ENCODE measurements around the gene AGO3.
"Not testable (repeated sequence)": the region's sequence is repeated elsewhere in the genome, so short reads cannot be mapped to it uniquely, and the experiment has no call there.

Gene AGO3

DNA sequence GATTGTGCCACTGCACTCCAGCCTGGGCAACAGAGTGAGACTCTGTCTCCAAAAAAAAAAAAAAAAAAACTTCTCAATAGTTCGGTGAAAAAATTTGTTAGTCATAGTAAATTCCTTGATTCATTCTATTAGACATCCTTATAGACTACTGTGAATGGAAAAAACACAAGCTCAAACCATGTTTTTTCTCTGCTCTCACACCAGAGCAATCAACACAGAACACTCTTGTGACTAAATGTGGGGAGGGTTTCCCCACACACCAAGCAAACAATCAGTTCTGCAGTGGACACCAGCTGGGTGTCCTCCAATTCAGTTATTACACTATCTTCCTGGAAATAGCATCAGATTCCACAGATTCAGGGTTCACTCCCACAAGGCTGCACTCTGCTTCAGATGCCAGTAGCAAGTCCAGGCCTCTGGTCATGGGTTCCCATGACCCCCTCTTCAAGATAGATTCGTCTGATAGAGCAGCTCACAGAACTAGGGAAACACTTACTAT is 83.9 kb downstream of the AGO3 start:
- DNase-seq = no peak

DNA sequence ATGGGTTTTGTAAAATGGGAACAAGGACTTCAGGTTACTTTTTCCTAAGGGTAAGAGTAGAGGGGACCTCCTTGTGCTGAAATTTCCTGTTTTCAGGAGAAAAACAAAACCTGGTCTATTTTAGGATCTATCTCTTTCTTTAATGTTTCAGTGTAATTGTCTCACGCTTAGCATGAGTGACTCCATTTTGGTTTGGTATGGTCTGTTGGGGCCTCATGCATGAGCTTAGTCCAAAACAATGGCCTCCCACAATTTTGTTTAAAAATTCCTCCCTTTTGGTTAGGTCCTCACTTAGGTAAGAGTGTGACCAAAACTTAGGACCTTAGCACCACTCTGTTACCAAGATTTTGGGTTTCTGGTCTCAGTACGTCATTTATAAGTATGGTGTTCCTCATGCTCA is 85.8 kb downstream of the AGO3 start:
- no peak for DNase-seq

DNA sequence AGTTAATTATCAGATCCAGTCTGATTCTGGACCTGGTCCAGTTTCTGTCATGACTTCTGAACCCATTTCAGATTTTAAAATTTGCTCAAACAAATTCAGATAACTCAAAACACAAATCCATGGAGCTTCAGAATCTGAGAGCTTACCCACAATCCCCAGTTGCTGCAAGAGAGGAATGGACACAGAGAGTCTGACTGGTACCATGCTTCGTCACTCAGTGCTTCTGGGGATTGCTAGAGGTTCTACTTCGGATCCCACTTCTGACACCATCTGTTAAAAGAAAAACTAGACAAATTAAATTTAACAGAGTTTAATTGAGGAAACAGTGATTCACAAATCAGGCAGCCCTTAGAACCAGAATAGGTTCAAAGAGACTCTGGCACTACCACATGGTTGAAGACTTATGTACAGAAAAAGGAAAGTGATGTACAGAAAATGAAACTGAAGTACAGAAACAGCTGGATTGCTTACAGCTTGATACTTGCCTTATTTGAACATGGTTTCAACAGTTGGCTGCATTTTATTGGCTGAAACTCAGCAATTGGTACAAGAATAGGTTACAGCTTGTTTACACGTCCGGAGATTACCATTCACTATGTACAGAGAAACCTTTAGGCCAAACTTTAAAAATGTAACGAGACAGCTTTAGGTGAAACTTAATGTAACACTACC is 92.3 kb downstream of the AGO3 start:
- no peak for DNase-seq

DNA sequence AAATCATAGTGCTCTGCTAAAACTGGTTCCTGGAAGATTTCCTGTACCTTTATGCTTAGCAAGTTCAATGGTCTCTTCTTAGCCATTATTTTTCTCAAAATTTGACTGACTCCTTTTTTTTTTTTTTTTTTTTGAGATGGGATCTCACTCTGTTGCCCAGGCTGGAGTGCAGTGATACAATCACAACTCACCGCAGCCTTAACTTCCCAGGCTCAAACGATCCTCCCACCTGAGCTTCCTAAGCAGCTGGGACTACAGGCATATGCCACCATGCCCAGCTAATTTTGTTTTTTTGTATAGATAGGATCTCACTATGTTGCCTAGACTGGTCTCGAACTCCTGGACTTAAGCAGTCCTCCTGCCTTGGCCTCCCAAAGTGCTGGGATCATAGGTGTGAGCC is 93.1 kb downstream of the AGO3 start:
- not testable (repeated sequence) for DNase-seq

GRCh38 chr1:36024847-36025246 is 93.9 kb downstream of the AGO3 start:
- no peak for DNase-seq

- no peak for DNase-seq
Measured at GRCh38 chr1:36027766-36028165, 96.9 kb downstream of the AGO3 start.

DNA sequence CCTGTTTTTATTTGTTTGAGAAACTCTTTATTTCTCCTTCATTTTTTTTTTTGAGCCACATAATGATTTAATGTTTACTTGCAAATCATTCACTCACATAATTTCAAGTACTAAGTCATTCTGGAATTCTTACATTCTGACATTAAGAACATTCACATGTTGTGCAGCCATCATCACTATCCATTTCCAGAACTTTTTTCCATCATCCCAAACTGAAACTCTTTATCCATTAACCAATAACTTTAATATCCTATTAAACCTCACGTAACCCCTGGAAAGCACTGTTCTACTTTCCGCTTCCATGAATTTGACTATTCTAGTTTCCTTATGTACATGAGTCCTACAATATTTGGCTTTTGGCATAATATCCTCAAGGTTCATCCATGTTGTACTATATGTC is 100.5 kb downstream of the AGO3 start:
- DNase-seq = no peak

DNA sequence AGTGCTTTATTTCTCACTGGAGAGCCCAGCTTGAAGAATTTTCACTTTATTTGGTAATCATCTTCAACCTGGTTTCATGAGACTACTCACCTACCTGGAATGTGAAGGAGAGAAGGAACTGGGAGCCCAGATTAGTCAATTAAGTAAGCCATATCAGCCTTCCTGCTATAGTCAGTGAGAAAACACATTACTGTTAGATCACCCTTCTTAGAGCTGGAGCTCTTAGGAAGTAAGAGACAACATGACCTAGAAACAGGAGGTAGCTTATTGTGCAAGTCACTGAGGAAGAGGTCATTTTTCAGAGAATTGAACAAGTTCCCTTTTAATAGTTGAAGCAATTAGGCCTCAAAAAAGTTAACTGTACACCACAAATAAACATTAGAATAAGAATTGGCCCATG is 103.8 kb downstream of the AGO3 start:
- DNase-seq = no peak

DNA sequence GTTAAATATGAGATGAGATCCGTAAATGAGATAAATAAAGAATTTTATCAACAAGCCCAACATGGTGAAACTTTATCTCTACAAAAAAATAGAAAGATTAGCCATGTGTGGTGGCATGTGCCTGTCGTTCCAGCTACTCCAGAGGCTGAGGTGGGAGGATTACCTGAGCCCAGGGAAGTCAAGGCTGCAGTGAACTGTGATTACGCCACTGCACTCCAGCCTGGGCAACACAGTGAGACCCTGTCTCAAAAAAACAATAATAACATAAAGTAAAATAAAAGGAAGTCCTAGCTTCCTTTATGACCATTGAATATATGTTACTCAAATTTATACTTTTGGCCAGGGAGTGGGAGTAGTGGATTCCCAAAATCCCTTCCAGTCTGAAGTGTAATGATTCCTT is 104.2 kb downstream of the AGO3 start:
- DNase-seq = no peak

DNA sequence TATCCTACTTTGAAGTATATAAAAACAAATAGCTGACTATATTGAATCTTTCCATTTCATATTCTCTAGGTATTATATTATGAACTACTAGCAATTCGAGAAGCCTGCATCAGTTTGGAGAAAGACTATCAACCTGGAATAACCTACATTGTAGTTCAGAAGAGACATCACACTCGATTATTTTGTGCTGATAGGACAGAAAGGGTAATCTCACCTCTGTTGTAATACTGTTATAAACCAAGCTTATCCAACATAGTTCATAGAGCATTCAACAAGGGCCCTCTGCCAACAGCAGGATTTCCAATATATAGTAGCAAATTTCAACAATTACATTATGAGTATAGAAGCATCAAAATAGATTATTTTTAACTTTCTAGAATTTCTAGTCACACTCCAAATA is 109.3 kb downstream of the AGO3 start:
- DNase-seq = no peak

- no peak for DNase-seq
Measured at GRCh38 chr1:36051821-36052220, 120.9 kb downstream of the AGO3 start.

DNA sequence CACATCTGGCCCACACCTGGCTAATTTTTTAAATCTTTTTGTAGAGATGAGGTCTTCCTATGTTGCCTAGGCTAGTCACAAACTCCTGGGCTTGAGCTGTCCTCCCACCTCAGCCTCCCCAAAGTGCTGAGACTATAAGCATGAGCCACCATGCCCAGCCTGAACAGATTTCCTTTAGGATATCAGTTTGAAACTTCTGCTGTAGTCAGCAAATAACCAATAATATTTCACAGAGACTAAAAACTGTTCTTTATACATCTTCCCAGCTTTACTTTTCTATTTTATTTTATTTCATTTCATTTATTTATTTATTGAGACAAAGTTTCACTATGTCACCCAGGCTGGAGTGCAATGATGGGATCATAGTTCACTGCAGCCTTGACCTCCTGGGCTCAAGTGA is 123.1 kb downstream of the AGO3 start:
- DNase-seq = no peak

DNA sequence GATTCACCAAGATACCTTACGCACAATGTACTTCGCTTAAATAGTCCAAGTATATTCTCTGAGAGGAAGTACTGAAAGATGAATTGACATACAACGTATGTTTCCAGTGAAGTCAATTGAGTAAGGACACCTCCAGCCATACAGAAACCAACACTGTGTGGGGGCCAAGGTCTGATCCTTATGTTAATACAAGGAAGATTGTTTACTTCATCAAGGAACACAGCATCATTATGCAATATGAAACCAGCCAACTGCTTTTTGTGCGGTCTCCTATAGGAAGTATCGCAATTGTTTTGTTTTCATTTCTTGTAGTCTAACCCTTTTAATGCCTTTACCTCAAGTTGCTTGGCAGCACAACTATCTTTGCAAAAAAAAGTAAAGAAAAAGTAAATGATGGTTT is 124.8 kb downstream of the AGO3 start:
- DNase-seq = no peak

- no peak for DNase-seq
Measured at GRCh38 chr1:36062315-36062714, 131.4 kb downstream of the AGO3 start.

- no peak for DNase-seq
Measured at GRCh38 chr1:36067871-36068270, 137.0 kb downstream of the AGO3 start.

GRCh38 chr1:36068866-36069265 is 138.0 kb downstream of the AGO3 start:
- DNase-seq = no peak

DNA sequence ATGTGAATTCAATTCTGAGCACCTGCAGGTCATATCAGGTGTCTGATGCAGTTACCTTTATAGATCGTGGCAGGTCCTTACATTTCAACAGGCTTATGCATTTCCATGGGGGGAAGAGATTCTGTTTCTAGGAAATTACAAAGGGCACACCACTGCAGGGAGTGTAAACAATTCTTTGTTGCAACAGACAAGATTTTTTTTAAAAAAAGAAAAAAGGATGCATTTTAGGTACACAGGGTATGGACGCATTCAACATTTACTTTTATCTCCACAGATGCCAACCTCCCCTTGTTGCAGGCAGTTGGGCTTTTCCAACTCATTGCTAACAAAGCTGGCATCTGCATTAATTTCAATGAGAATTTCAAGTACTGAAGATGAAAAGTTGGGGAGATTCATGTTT is 139.4 kb downstream of the AGO3 start:
- DNase-seq = no peak

DNA sequence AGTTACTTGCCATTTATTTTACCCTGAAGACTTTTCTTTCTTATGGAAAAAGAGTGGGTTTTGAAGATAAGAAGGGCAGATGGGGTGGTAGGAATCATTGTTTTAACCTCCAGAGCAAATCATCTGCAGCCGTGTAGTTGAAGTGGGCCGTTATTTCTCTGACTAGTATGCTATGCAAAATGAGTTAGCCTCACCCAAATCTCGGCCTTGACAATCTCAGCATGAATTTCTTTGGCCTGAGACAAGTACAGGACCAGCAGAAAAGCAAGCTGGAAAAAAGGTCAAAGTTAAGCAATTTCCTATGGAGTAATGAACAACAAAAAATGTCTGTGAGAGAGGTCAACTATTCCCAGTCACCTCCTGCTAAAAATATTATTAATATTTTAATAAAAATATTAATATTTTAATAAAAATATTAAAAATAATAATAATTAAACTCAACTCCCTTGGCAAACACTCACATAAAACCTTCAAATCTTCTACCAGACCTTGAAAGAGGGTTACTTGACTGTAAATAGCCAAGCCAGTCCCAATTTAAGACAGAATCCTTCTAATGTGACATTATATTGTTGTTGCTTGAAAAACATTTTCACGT is 146.2 kb downstream of the AGO3 start:
- no peak for DNase-seq

GRCh38 chr1:36080236-36080635 is 149.3 kb downstream of the AGO3 start:
- DNase-seq = no peak

GRCh38 chr1:36080801-36081200 is 149.9 kb downstream of the AGO3 start:
- DNase-seq = no peak

DNA sequence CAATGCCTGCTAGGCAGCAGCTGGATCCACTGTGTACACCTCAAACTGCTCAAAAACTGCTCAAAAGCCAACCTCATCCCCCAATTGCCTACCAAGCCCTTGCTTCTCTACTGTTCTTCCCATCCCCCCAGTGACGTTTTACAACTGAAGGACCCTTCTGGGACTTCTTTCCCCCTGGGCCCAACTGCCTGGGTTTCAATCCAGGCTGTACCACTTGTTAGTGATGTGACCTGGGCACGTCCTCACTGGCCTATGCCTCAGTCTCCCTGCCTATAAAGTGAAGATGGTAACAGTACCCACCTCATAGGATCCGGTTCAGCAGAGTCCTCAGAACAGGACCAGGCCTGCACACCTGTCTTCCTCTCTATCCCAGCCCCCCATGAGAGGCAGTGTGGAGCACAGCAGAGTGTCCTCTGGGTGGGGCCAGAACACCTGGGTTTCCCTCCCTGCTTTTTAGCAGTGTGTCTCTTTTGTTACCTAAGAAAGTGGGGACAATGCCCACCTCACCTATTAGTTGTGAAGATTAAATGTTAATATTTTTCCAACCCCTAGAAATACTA is 151.1 kb downstream of the AGO3 start:
- DNase-seq = no peak

GRCh38 chr1:36083219-36083618 is 152.3 kb downstream of the AGO3 start:
- DNase-seq = no peak

DNA sequence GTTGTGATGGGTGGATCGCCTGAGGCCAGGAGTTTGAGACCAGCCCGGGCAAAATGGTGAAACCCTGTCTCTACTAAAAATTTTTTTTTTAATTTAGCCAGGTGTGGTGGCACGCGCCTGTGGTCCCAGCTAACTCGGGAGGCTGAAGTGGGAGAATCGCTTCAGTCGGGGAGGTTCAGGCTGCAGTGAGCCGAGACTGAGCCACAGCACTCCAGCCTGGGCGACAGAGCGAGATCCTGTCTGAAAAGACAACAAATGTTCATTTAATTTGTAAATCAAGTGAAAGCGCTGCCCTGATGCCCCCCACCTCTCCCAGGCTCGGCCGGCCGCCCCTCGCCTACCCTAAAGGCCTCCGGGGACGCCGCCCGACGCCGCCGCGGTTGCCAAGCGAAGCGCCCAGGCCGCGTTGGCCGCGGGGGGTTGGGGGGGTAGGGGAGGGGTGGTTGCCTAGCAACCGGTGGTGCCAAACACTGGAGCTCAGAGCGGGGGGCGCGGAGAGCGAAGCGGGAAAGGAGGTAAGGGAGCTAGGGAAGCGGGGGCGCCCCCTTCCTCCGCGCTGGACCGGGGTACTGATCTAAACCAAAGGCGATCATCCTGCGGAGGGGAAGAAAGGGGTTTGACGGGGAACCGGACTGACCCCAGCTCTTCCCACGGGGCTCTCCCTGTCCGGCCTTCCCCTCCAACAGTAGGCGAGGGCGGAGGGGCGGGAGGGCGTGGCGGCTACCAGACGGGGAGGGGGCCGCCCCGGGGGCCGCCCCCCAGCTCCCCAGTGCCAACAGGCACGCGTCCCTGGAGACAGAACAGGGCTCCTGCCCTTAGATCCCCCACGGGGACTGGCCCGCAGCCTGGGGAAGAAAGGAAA is 153.0 kb downstream of the AGO3 start, which contains the start of gene TEKT2:
TSS of gene TEKT2 (plus strand) at position 460 of the 862 bp plus-strand sequence. CDS start 828 bp downstream, outside the sequence.
- peak; percentile 82 for DNase-seq
